ENCODE results near the gene NEK3.
"Not testable (repeated sequence)": the region's sequence is repeated elsewhere in the genome, so short reads cannot be mapped to it uniquely, and the experiment has no call there.

NEK3 gene

GRCh38 chr13:52091473-52091872 lies 67.9 kb downstream of the NEK3 start:
- H3K4me3 ChIP-seq (IDR thresholded peaks at IDR 0.05; ENCODE audit: insufficient read depth, low read depth, low read length) = no peak overlapping the region
- TF ChIP-seq CTCF (conservative IDR thresholded peaks at IDR 0.05; ENCODE audit: low read depth, low read length) = no peak
- H4K20me1 ChIP-seq (ENCODE audit: insufficient read depth) = no peaks in the 10 kb centered on the region
- H3K27me3 ChIP-seq (ENCODE audit: insufficient read depth, low read depth) = no peaks in the 10 kb centered on the region
- H3K4me1 ChIP-seq (ENCODE audit: low read depth, poor library complexity, severe bottlenecking) = no peaks in the 10 kb centered on the region
- no peak overlapping the region for H3K9ac ChIP-seq
- H3K79me2 ChIP-seq (ENCODE audit: insufficient read depth, low read depth) = no peaks in the 10 kb centered on the region
- no peak overlapping the region for H3K4me2 ChIP-seq
- no peak overlapping the region for H2AFZ ChIP-seq (ENCODE audit: low read depth)
- H3K27ac ChIP-seq = no peak overlapping the region
- no peaks in the 10 kb centered on the region for H3K36me3 ChIP-seq (ENCODE audit: insufficient read depth)

GRCh38 chr13:52085421-52085820 lies 74.0 kb downstream of the NEK3 start:
- H3K79me2 ChIP-seq (ENCODE audit: insufficient read depth, low read depth) = no peaks in the 10 kb centered on the region
- no peak overlapping the region for H3K9ac ChIP-seq
- H3K4me1 ChIP-seq (ENCODE audit: low read depth, poor library complexity, severe bottlenecking) = no peaks in the 10 kb centered on the region
- TF ChIP-seq CTCF (conservative IDR thresholded peaks at IDR 0.05; ENCODE audit: low read depth, low read length) = no peak
- H3K36me3 ChIP-seq (ENCODE audit: insufficient read depth) = no peaks in the 10 kb centered on the region
- H2AFZ ChIP-seq (ENCODE audit: low read depth) = no peak overlapping the region
- no peaks in the 10 kb centered on the region for H4K20me1 ChIP-seq (ENCODE audit: insufficient read depth)
- H3K27ac ChIP-seq = no peak overlapping the region
- no peak overlapping the region for H3K4me2 ChIP-seq
- H3K27me3 ChIP-seq (ENCODE audit: insufficient read depth, low read depth) = no peaks in the 10 kb centered on the region
- H3K4me3 ChIP-seq (IDR thresholded peaks at IDR 0.05; ENCODE audit: insufficient read depth, low read depth, low read length) = no peak overlapping the region

GRCh38 chr13:52084981-52085380 lies 74.4 kb downstream of the NEK3 start:
- not testable (repeated sequence) for H3K79me2 ChIP-seq (ENCODE audit: insufficient read depth, low read depth); H3K4me2 ChIP-seq; H2AFZ ChIP-seq (ENCODE audit: low read depth); H3K9ac ChIP-seq; H3K4me1 ChIP-seq (ENCODE audit: low read depth, poor library complexity, severe bottlenecking); H3K4me3 ChIP-seq (IDR thresholded peaks at IDR 0.05; ENCODE audit: insufficient read depth, low read depth, low read length); H4K20me1 ChIP-seq (ENCODE audit: insufficient read depth); H3K36me3 ChIP-seq (ENCODE audit: insufficient read depth); H3K27me3 ChIP-seq (ENCODE audit: insufficient read depth, low read depth); H3K27ac ChIP-seq
